Muscle layer of colon (tissue), 2 donors: ENCODE results near the gene TWIST2.
A peak's percentile ranks its signal among the peaks of the same experiment; 100 is the strongest.

ENCODE experiments used
- H3K27ac ChIP-seq: one replicate; pipeline ENCODE4 v1.7.0; 2013; ENCODE audit warnings: low read depth, mild to moderate bottlenecking, low read length, moderate library complexity
- H3K27me3 ChIP-seq, 2 donors: one replicate each; pipeline ENCODE4 v1.7.0; 2013; ENCODE audit warnings: low read length in 2 of 2, mild to moderate bottlenecking in 2 of 2; ENCODE audit not compliant: insufficient read depth in 2 of 2, control insufficient read depth in 1 of 2
- H3K36me3 ChIP-seq: one replicate; pipeline ENCODE4 v1.7.0; 2013; ENCODE audit warnings: mild to moderate bottlenecking, low read length; ENCODE audit not compliant: insufficient read depth
- H3K4me1 ChIP-seq: one replicate; pipeline ENCODE4 v1.7.0; 2013; ENCODE audit warnings: mild to moderate bottlenecking, low read length; ENCODE audit not compliant: insufficient read depth
- H3K4me3 ChIP-seq, 2 donors: one replicate each; pipeline ENCODE4 v1.7.0; 2013; ENCODE audit warnings: low read length in 2 of 2, low read depth in 1 of 2, mild to moderate bottlenecking in 1 of 2, moderate library complexity in 1 of 2
- H3K9ac ChIP-seq: one replicate; pipeline ENCODE4 v1.7.0; 2013; ENCODE audit warnings: low read length
- H3K9me3 ChIP-seq: one replicate; pipeline ENCODE4 v1.7.0; 2013; ENCODE audit warnings: mild to moderate bottlenecking, low read length
- donor health status: abdominal sarcoma.
- donor health status: Adenocarcinoma of cecum.

TWIST2 gene

GRCh38 chr2:238895891-238896600 is 48.2 kb downstream of the TWIST2 start:
- no peak overlapping the region for H3K4me3 ChIP-seq
- H3K27ac ChIP-seq: peak overlapping the region; percentile 21
- H3K9me3 ChIP-seq: no peaks in the 10 kb centered on the region

GRCh38 chr2:238896641-238897040 is 48.8 kb downstream of the TWIST2 start:
- Histone ChIP-seq H3K9me3 (no peaks in the 10 kb centered on the region), H3K27ac (no peak overlapping the region), H3K36me3 (no peaks in the 10 kb centered on the region), H3K4me1 (peaks cover 42% of the 10 kb centered on the region), H3K27me3 (no peaks in the 10 kb centered on the region), H3K4me3 (no peak overlapping the region), H3K9ac (no peak overlapping the region)

More at GRCh38 chr2:238895891-238896600, 48.2 kb downstream of the TWIST2 start:
- Histone ChIP-seq H3K4me1 (peaks cover 42% of the 10 kb centered on the region), H3K36me3 (no peaks in the 10 kb centered on the region), H3K27me3 (no peaks in the 10 kb centered on the region), H3K9ac (no peak overlapping the region)

- Histone ChIP-seq H3K36me3 (no peaks in the 10 kb centered on the region), H3K27me3 (no peaks in the 10 kb centered on the region), H3K9ac (no peak overlapping the region), H3K4me1 (peaks cover 42% of the 10 kb centered on the region), H3K4me3 (no peak overlapping the region), H3K27ac (no peak overlapping the region), H3K9me3 (no peaks in the 10 kb centered on the region)
These were observed 49.4 kb downstream of the TWIST2 start for GRCh38 chr2:238897122-238897880.

GRCh38 chr2:238897911-238898311 is 50.0 kb downstream of the TWIST2 start:
- H3K36me3 ChIP-seq: no peaks in the 10 kb centered on the region
- H3K9me3 ChIP-seq: no peaks in the 10 kb centered on the region
- no peak overlapping the region for H3K9ac ChIP-seq
- no peak overlapping the region for H3K27ac ChIP-seq
- no peak overlapping the region for H3K4me3 ChIP-seq
- no peaks in the 10 kb centered on the region for H3K27me3 ChIP-seq
- H3K4me1 ChIP-seq: peaks cover 42% of the 10 kb centered on the region

GRCh38 chr2:238898534-238899281 is 50.8 kb downstream of the TWIST2 start:
- H3K9ac ChIP-seq: no peak overlapping the region
- no peaks in the 10 kb centered on the region for H3K9me3 ChIP-seq

GRCh38 chr2:238899386-238899785 is 51.5 kb downstream of the TWIST2 start:
- Histone ChIP-seq H3K4me1 (peaks cover 36% of the 10 kb centered on the region), H3K4me3 (no peak overlapping the region), H3K9ac (no peak overlapping the region), H3K27ac (no peak overlapping the region), H3K36me3 (no peaks in the 10 kb centered on the region), H3K9me3 (no peaks in the 10 kb centered on the region), H3K27me3 (no peaks in the 10 kb centered on the region)

More at GRCh38 chr2:238898534-238899281, 50.8 kb downstream of the TWIST2 start:
- Histone ChIP-seq H3K36me3 (no peaks in the 10 kb centered on the region), H3K4me1 (peaks cover 42% of the 10 kb centered on the region), H3K27me3 (no peaks in the 10 kb centered on the region), H3K27ac (no peak overlapping the region), H3K4me3 (no peak overlapping the region)

GRCh38 chr2:238900511-238900910 is 52.6 kb downstream of the TWIST2 start:
- H3K36me3 ChIP-seq: no peaks in the 10 kb centered on the region
- no peak overlapping the region for H3K9ac ChIP-seq
- H3K4me3 ChIP-seq: no peak overlapping the region
- peaks cover 28% of the 10 kb centered on the region for H3K4me1 ChIP-seq
- H3K27ac ChIP-seq: no peak overlapping the region
- no peaks in the 10 kb centered on the region for H3K27me3 ChIP-seq
- no peaks in the 10 kb centered on the region for H3K9me3 ChIP-seq

GRCh38 chr2:238901461-238902057 is 53.7 kb downstream of the TWIST2 start:
- Histone ChIP-seq H3K4me3 (no peak overlapping the region), H3K9ac (no peak overlapping the region), H3K9me3 (no peaks in the 10 kb centered on the region), H3K27me3 (no peaks in the 10 kb centered on the region), H3K27ac (no peak overlapping the region), H3K4me1 (peaks cover 21% of the 10 kb centered on the region), H3K36me3 (no peaks in the 10 kb centered on the region)

GRCh38 chr2:238902285-238902684 is 54.4 kb downstream of the TWIST2 start:
- no peaks in the 10 kb centered on the region for H3K27me3 ChIP-seq
- no peaks in the 10 kb centered on the region for H3K36me3 ChIP-seq
- no peak overlapping the region for H3K4me3 ChIP-seq
- peaks cover 14% of the 10 kb centered on the region for H3K4me1 ChIP-seq
- H3K9me3 ChIP-seq: no peaks in the 10 kb centered on the region
- H3K9ac ChIP-seq: no peak overlapping the region
- no peak overlapping the region for H3K27ac ChIP-seq

GRCh38 chr2:238903141-238903540 is 55.3 kb downstream of the TWIST2 start:
- Histone ChIP-seq H3K36me3 (no peaks in the 10 kb centered on the region), H3K4me1 (peaks cover 12% of the 10 kb centered on the region), H3K27me3 (no peaks in the 10 kb centered on the region), H3K9ac (no peak overlapping the region), H3K9me3 (no peaks in the 10 kb centered on the region), H3K4me3 (no peak overlapping the region), H3K27ac (no peak overlapping the region)

GRCh38 chr2:238904177-238904576 is 56.3 kb downstream of the TWIST2 start:
- no peaks in the 10 kb centered on the region for H3K36me3 ChIP-seq
- H3K27me3 ChIP-seq: no peaks in the 10 kb centered on the region
- H3K9me3 ChIP-seq: no peaks in the 10 kb centered on the region
- no peak overlapping the region for H3K27ac ChIP-seq
- peaks cover 18% of the 10 kb centered on the region for H3K4me1 ChIP-seq
- no peak overlapping the region for H3K9ac ChIP-seq
- H3K4me3 ChIP-seq: no peak overlapping the region
